Liver (tissue), 9 donors: ENCODE results near the gene KANTR. TPM values are rescaled to one million over a fixed set of nuclear protein-coding genes. Genes with fewer than 3 reads are reported as not detected.

Experiments used
- DNase-seq: peaks from one replicate; pipeline ENCODE4 v3.0.0-alpha.2; 2017; ENCODE audit warnings: low spot score
- H3K27ac ChIP-seq, 2 donors: one replicate each; pipeline ENCODE4 v1.7.0; 2013; ENCODE audit warnings: inconsistent platforms in 2 of 2, low read length in 2 of 2, control low read depth in 1 of 2, low read depth in 1 of 2, mild to moderate bottlenecking in 1 of 2
- H3K27me3 ChIP-seq, 4 donors: one replicate each; pipeline versions ENCODE4 v1.6.1 to v1.7.0; 2013; ENCODE audit warnings: low read length in 3 of 4, inconsistent platforms in 1 of 4, mild to moderate bottlenecking in 1 of 4, moderate library complexity in 1 of 4; ENCODE audit not compliant: control insufficient read depth in 4 of 4, insufficient read depth in 4 of 4
- H3K36me3 ChIP-seq, 4 donors: one replicate each; pipeline versions ENCODE4 v1.6.1 to v1.7.0; 2013; ENCODE audit warnings: low read length in 3 of 4, mild to moderate bottlenecking in 3 of 4, low read depth in 1 of 4, moderate library complexity in 1 of 4; ENCODE audit not compliant: control insufficient read depth in 4 of 4, insufficient read depth in 3 of 4
- H3K4me1 ChIP-seq, 4 donors: one replicate each; pipeline versions ENCODE4 v1.6.1 to v1.7.0; 2013; ENCODE audit warnings: low read length in 3 of 4, mild to moderate bottlenecking in 3 of 4, moderate library complexity in 1 of 4; ENCODE audit not compliant: control insufficient read depth in 4 of 4, insufficient read depth in 4 of 4
- H3K4me3 ChIP-seq, 3 donors: one replicate each; pipeline versions ENCODE4 v1.6.1 to v1.7.0; 2013; ENCODE audit warnings: low read length in 3 of 3, control low read depth in 1 of 3, low read depth in 1 of 3, mild to moderate bottlenecking in 1 of 3
- H3K9ac ChIP-seq, 2 donors: one replicate each; pipeline ENCODE4 v1.7.0; 2013; ENCODE audit warnings: low read length in 2 of 2, mild to moderate bottlenecking in 2 of 2, moderate library complexity in 2 of 2, control low read depth in 1 of 2, low read depth in 1 of 2
- H3K9me3 ChIP-seq, 4 donors: one replicate each; pipeline versions ENCODE4 v1.6.1 to v1.7.0; 2013; ENCODE audit warnings: low read length in 3 of 4; ENCODE audit not compliant: control insufficient read depth in 4 of 4
- ATF3 ChIP-seq: IDR thresholded peaks from 2 replicates; pipeline ENCODE4 v1.6.1; 2016; ENCODE audit warnings: antibody characterized with exemption
- EGR1 ChIP-seq, 2 donors: IDR thresholded peaks; 2 replicates each; pipeline ENCODE4 v1.6.1; 2016 to 2018; ENCODE audit warnings: antibody characterized with exemption in 2 of 2, low read depth in 2 of 2
- FOXA1 ChIP-seq: IDR thresholded peaks from 2 replicates; pipeline ENCODE4 v1.6.1; 2016; ENCODE audit warnings: antibody characterized with exemption
- FOXA2 ChIP-seq: IDR thresholded peaks from 2 replicates; pipeline ENCODE4 v1.6.1; 2016; ENCODE audit warnings: antibody characterized with exemption
- GABPA ChIP-seq, 2 donors: IDR thresholded peaks in 1 of 2; conservative IDR thresholded peaks in 1 of 2; 2 replicates each; pipeline ENCODE4 v1.6.1; 2016; ENCODE audit warnings: antibody characterized with exemption in 2 of 2, mild to moderate bottlenecking in 1 of 2, moderate library complexity in 1 of 2
- HNF4A ChIP-seq, 2 donors: conservative IDR thresholded peaks; 2 replicates each; pipeline ENCODE4 v1.6.1; 2016; ENCODE audit warnings: antibody characterized with exemption in 2 of 2, mild to moderate bottlenecking in 2 of 2
- HNF4G ChIP-seq: IDR thresholded peaks from 2 replicates; pipeline ENCODE4 v1.6.1; 2016; ENCODE audit warnings: antibody characterized with exemption
- JUND ChIP-seq, 2 donors: IDR thresholded peaks; 2 replicates each; pipeline ENCODE4 v1.6.1; 2016; ENCODE audit warnings: antibody characterized with exemption in 2 of 2
- MAX ChIP-seq: IDR thresholded peaks from 2 replicates; pipeline ENCODE4 v1.6.1; 2016; ENCODE audit warnings: antibody characterized with exemption
- NR2F2 ChIP-seq: IDR thresholded peaks from 2 replicates; pipeline ENCODE4 v1.6.1; 2016; ENCODE audit warnings: antibody characterized with exemption
- RAD21 ChIP-seq, 2 donors: IDR thresholded peaks; 2 replicates each; pipeline ENCODE4 v1.6.1; 2016; ENCODE audit warnings: antibody characterized with exemption in 2 of 2, mild to moderate bottlenecking in 2 of 2
- REST ChIP-seq: IDR thresholded peaks from 2 replicates; pipeline ENCODE4 v1.6.1; 2016; ENCODE audit warnings: antibody characterized with exemption, mild to moderate bottlenecking
- RXRA ChIP-seq, 2 donors: IDR thresholded peaks; 2 replicates each; pipeline ENCODE4 v1.6.1; 2017 to 2018; ENCODE audit warnings: antibody characterized with exemption in 2 of 2, mild to moderate bottlenecking in 1 of 2
- SP1 ChIP-seq: IDR thresholded peaks from 2 replicates; pipeline ENCODE4 v1.6.1; 2018; ENCODE audit warnings: antibody characterized with exemption, mild to moderate bottlenecking
- TAF1 ChIP-seq: conservative IDR thresholded peaks from 2 replicates; pipeline ENCODE4 v1.6.1; 2016; ENCODE audit warnings: antibody characterized with exemption, mild to moderate bottlenecking
- YY1 ChIP-seq: IDR thresholded peaks from 2 replicates; pipeline ENCODE4 v1.6.1; 2016; ENCODE audit warnings: antibody characterized with exemption, mild to moderate bottlenecking
- ZBTB33 ChIP-seq: IDR thresholded peaks from 2 replicates; pipeline ENCODE4 v1.6.1; 2016; ENCODE audit warnings: antibody characterized with exemption
- WGBS: extraction: QIAGEN DNeasy Blood & Tissue Kit; methylation state at CpG from one replicate; pipeline ENCODE4 v1.1.7; 2013; 5-methylcytosine and 5-hydroxymethylcytosine counted together
- polyA plus RNA-seq, 2 donors: library from polyadenylated mRNA; stranded (reverse) in 1 of 2; unstranded in 1 of 2; fragments of 200-250 nt in 1 of 2; fragments of >200 nt in 1 of 2; fragmentation: Nextera tagmentation in 1 of 2; extraction: Ambion mirVana in 1 of 2; gene quantifications; one replicate each; pipeline versions ENCODE4 v1.2.1 to v1.2.3, GENCODE V29; 2013 to 2015
- total RNA-seq, 2 donors: library from RNA; depleted of rRNA; stranded (reverse); fragments of >200 nt; gene quantifications; one replicate each; pipeline ENCODE4 v1.2.3, GENCODE V29; 2014
- TF ChIP-seq, protein P1 (sequence below): fragments of 150-350 bp; IDR thresholded peaks from 2 replicates; pipeline ENCODE4 v1.5.1; 2017; ENCODE audit warnings: improper control_type of control experiment, low read depth, low read length; ENCODE audit not compliant: missing input control
- donor health status: healthy.
- donor health status: healthy.
- donor health status: healthy.
- donor health status: healthy.
- donor health status: healthy.

KANTR gene
- total and polyA plus RNA-seq, 4 donors = 0.44 to 13.6 (median 4.7) TPM

GRCh38 chrX:53160297-53160983 is 66.5 kb downstream of the KANTR start:
- no peak overlapping the region for H3K4me3 ChIP-seq
- no peak overlapping the region for H3K9ac ChIP-seq
- no peak overlapping the region for H3K27ac ChIP-seq
- TF ChIP-seq TAF1 = no peak
- no peak for TF ChIP-seq EGR1 (IDR thresholded peaks at IDR 0.05; ENCODE audit: low read depth in 2 of 2)
- no peak for TF ChIP-seq MAX
- no peak for TF ChIP-seq NR2F2
- no peak for TF ChIP-seq GABPA (IDR thresholded peaks at IDR 0.05 in 1 of 2, conservative IDR thresholded peaks at IDR 0.05 in 1 of 2)
- no peak for TF ChIP-seq HNF4A (conservative IDR thresholded peaks at IDR 0.05)
- TF ChIP-seq RXRA (IDR thresholded peaks at IDR 0.05) = no peak
- TF ChIP-seq, protein P1, sequence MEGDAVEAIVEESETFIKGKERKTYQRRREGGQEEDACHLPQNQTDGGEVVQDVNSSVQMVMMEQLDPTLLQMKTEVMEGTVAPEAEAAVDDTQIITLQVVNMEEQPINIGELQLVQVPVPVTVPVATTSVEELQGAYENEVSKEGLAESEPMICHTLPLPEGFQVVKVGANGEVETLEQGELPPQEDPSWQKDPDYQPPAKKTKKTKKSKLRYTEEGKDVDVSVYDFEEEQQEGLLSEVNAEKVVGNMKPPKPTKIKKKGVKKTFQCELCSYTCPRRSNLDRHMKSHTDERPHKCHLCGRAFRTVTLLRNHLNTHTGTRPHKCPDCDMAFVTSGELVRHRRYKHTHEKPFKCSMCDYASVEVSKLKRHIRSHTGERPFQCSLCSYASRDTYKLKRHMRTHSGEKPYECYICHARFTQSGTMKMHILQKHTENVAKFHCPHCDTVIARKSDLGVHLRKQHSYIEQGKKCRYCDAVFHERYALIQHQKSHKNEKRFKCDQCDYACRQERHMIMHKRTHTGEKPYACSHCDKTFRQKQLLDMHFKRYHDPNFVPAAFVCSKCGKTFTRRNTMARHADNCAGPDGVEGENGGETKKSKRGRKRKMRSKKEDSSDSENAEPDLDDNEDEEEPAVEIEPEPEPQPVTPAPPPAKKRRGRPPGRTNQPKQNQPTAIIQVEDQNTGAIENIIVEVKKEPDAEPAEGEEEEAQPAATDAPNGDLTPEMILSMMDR = no peak
- TF ChIP-seq FOXA2 = no peak
- no peak for TF ChIP-seq YY1
- no peak for TF ChIP-seq HNF4G
- TF ChIP-seq REST = no peak
- TF ChIP-seq RAD21 (IDR thresholded peaks at IDR 0.05) = no peak
- TF ChIP-seq ZBTB33 = no peak
- no peak for TF ChIP-seq FOXA1
- TF ChIP-seq JUND (IDR thresholded peaks at IDR 0.05) = no peak
- no peak for TF ChIP-seq SP1
- 85% methylated on average over 6 of the region's 6 CpGs for WGBS
- DNase-seq = no peak
- no peaks in the 10 kb centered on the region for H3K36me3 ChIP-seq
- no peaks in the 10 kb centered on the region for H3K27me3 ChIP-seq
- H3K4me1 ChIP-seq = no peaks in the 10 kb centered on the region
- H3K9me3 ChIP-seq = no peaks in the 10 kb centered on the region

DNA sequence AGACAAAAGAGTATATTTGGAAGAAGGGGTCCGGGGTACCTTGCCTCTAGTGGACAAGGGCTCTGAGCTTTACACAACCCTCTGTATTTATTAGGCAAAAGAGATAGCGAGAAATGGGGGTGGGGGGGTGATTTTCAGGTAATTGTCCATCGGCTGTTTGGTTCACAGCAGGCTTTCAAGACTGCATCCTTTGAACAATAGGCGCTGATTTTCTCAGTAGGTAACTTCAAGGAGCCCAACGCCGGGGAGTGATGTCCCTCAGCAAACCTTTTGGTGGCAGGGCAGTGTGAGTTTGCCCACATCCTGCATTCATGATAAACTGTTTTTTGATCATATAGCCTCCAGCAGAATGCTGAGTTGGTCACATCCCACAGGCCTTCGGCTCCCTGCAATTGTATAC is 69.5 kb downstream of the KANTR start:
- Histone ChIP-seq H3K4me1 (no peaks in the 10 kb centered on the region), H3K9me3 (no peaks in the 10 kb centered on the region), H3K9ac (no peak overlapping the region), H3K4me3 (no peak overlapping the region), H3K27ac (no peak overlapping the region), H3K36me3 (no peaks in the 10 kb centered on the region), H3K27me3 (no peaks in the 10 kb centered on the region)
- DNase-seq = no peak
- WGBS = 91% methylated on average over 7 of the region's 7 CpGs
- no peak for TF ChIP-seq HNF4G
- no peak for TF ChIP-seq JUND (IDR thresholded peaks at IDR 0.05)
- no peak for TF ChIP-seq MAX
- no peak for TF ChIP-seq EGR1 (IDR thresholded peaks at IDR 0.05; ENCODE audit: low read depth in 2 of 2)
- TF ChIP-seq ATF3 = no peak
- TF ChIP-seq NR2F2 = no peak
- no peak for TF ChIP-seq TAF1
- TF ChIP-seq FOXA1 = no peak
- TF ChIP-seq HNF4A (conservative IDR thresholded peaks at IDR 0.05) = no peak
- no peak for TF ChIP-seq RXRA (IDR thresholded peaks at IDR 0.05)
- TF ChIP-seq GABPA (IDR thresholded peaks at IDR 0.05 in 1 of 2, conservative IDR thresholded peaks at IDR 0.05 in 1 of 2) = no peak
- no peak for TF ChIP-seq YY1
- no peak for TF ChIP-seq REST
